PC-3 (cell line): ENCODE measurements around the gene PTTG2. TPM values are rescaled to one million over a fixed set of nuclear protein-coding genes. Genes with fewer than 3 reads are reported as not detected.

Experiments used
- ATAC-seq: fragments of 200-7000 bp; cut with Tn5 transposase; 2 replicates; pipeline ENCODE4 v1.9.1; 2020; ENCODE audit warnings: mild to moderate bottlenecking, moderate library complexity
- BruUV-seq: library from RNA; stranded (reverse); fragments of 400-500 nt; replicated peaks from 2 replicates; lab custom pipeline; 2021; lab: Mats Ljungman, UMichigan
- CTCF ChIA-PET: fragments of 300-600 bp; sonication (Branson Sonifier 250); formaldehyde crosslinking; loops from one replicate; lab custom pipeline; 2022; ENCODE audit warnings: antibody characterized with exemption; lab: Charles Lee
- POLR2A ChIA-PET: fragments of 300-600 bp; sonication (Branson Sonifier 250); formaldehyde crosslinking; loops from one replicate; lab custom pipeline; 2022; ENCODE audit warnings: antibody characterized with exemption; ENCODE audit not compliant: unreplicated experiment; lab: Charles Lee
- DNase-seq: peaks from one replicate; pipeline ENCODE4 v3.0.0-alpha.2; 2015
- H2AFZ ChIP-seq: fragments of 300-600 bp; sonication (generic); 2 replicates; pipeline ENCODE4 v1.6.0; 2016; ENCODE audit warnings: antibody characterized with exemption, low read length
- H3F3A ChIP-seq: fragments of 300-600 bp; sonication (generic); one replicate; pipeline ENCODE4 v1.6.0; 2017; ENCODE audit warnings: antibody characterized with exemption, low read length, control low read depth, mild to moderate bottlenecking; ENCODE audit not compliant: unreplicated experiment
- H3K27ac ChIP-seq: fragments of 300-600 bp; sonication (generic); 2 replicates; pipeline ENCODE4 v1.5.1; 2016; ENCODE audit warnings: mild to moderate bottlenecking, low read length
- H3K27me3 ChIP-seq: fragments of 300-600 bp; sonication (generic); 2 replicates; pipeline ENCODE4 v1.6.1; 2016; ENCODE audit warnings: low read length, mixed read lengths
- H3K36me3 ChIP-seq: fragments of 300-600 bp; sonication (generic); 2 replicates; pipeline ENCODE4 v1.6.1; 2016; ENCODE audit warnings: low read depth, mixed run types, low read length, mixed read lengths
- H3K4me1 ChIP-seq: fragments of 300-600 bp; sonication (generic); 2 replicates; pipeline ENCODE4 v1.5.1; 2016; ENCODE audit warnings: low read length; ENCODE audit not compliant: insufficient read depth
- H3K4me2 ChIP-seq: fragments of 300-600 bp; sonication (generic); 2 replicates; pipeline ENCODE4 v1.6.0; 2016; ENCODE audit warnings: low read length
- H3K4me3 ChIP-seq: fragments of 300-600 bp; sonication (generic); 2 replicates; pipeline ENCODE4 v1.5.1; 2016; ENCODE audit warnings: mild to moderate bottlenecking, low read length, mixed read lengths
- H3K79me2 ChIP-seq: fragments of 300-600 bp; sonication (generic); 2 replicates; pipeline ENCODE4 v1.6.1; 2017; ENCODE audit warnings: low read length, mixed read lengths
- H3K9ac ChIP-seq: fragments of 300-600 bp; sonication (generic); 2 replicates; pipeline ENCODE4 v1.6.0; 2016; ENCODE audit warnings: mild to moderate bottlenecking, low read length
- H3K9me2 ChIP-seq: fragments of 300-600 bp; sonication (generic); replicated peaks from 2 replicates; pipeline ENCODE4 v1.6.1; 2016; ENCODE audit warnings: mixed run types, low read length, mixed read lengths
- H3K9me3 ChIP-seq: fragments of 300-600 bp; sonication (generic); 2 replicates; pipeline ENCODE4 v1.6.1; 2016; ENCODE audit warnings: low read length, mixed read lengths
- H4K20me1 ChIP-seq: fragments of 300-600 bp; sonication (generic); 2 replicates; pipeline ENCODE4 v1.6.1; 2016; ENCODE audit warnings: low read length, mixed read lengths
- CTCF ChIP-seq: fragments of 300-600 bp; sonication (generic); conservative IDR thresholded peaks from 2 replicates; pipeline ENCODE4 v1.5.1; 2017; ENCODE audit warnings: antibody characterized with exemption, low read depth, mild to moderate bottlenecking, low read length
- EZH2 ChIP-seq: fragments of 300-600 bp; sonication (generic); IDR thresholded peaks from one replicate; pipeline ENCODE4 v1.6.1; 2017; ENCODE audit warnings: antibody characterized with exemption, mild to moderate bottlenecking, low read length; ENCODE audit not compliant: unreplicated experiment
- EZH2phosphoT487 ChIP-seq: fragments of 300-600 bp; sonication (generic); IDR thresholded peaks from 2 replicates; pipeline ENCODE4 v1.6.1; 2018; ENCODE audit warnings: mild to moderate bottlenecking, antibody characterized with exemption, low read length, borderline replicate concordance
- intact Hi-C: fragments of 100-400 bp; cut with micrococcal nuclease; formaldehyde crosslinking; loops from 2 replicates; pipeline ENCODE4 v1.9.0; 2023
- total RNA-seq: library from RNA; depleted of rRNA; stranded (reverse); fragments of >200 nt; gene quantifications from 2 replicates; pipeline ENCODE4 v1.2.3, GENCODE V29; 2014

Gene PTTG2
- total RNA-seq, 1 experiment from 2014 or later: not detected

- Histone ChIP-seq H4K20me1 (no peaks in the 10 kb centered on the region), H3F3A (no peaks in the 10 kb centered on the region), H3K9me2 (no peaks in the 10 kb centered on the region), H3K4me2 (no peak overlapping the region), H3K4me1 (0 out of 2 replicates have a peak, but pooled peaks cover 4% of the 10 kb centered on the region), H2AFZ (no peak overlapping the region), H3K27ac (no peak overlapping the region), H3K9me3 (no peaks in the 10 kb centered on the region), H3K79me2 (no peaks in the 10 kb centered on the region), H3K27me3 (no peaks in the 10 kb centered on the region), H3K9ac (no peak overlapping the region), H3K36me3 (no peaks in the 10 kb centered on the region), H3K4me3 (no peak overlapping the region)
- ChIA-PET POLR2A (no interaction called here), CTCF (no interaction called here)
- DNase-seq (no peak), ATAC-seq (no peak)
- no peak for TF ChIP-seq EZH2phosphoT487
- no peak for TF ChIP-seq EZH2
- TF ChIP-seq CTCF: no peak
- no TSS peak for BruUV-seq
- intact Hi-C loops: no loop called here
Observed at GRCh38 chr4:37964734-37965457, 4.7 kb downstream of the PTTG2 start.

DNA sequence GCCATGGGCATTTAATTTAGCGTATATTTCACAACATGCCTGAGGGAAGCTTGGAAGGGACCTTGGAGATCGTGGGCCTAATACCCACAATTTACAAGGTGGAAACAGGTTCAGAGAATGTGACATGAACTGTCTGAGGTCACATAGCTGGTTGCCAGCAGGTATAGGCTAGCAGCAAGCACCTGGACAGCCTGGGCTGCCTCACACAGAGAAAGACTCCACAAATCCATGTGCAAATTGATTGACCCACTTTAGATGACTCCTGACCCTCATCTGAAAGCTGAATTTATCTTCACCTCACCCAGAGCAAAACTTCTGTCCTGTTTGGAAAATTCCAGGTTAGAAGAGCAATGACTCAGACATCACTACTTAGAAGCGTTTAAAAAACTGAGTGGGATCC lies 5.8 kb downstream of the PTTG2 start:
- no peak for ATAC-seq
- intact Hi-C loops: no loop called here
- H3K27me3 ChIP-seq: no peaks in the 10 kb centered on the region
- no peaks in the 10 kb centered on the region for H4K20me1 ChIP-seq
- POLR2A ChIA-PET: no interaction called here
- H3K27ac ChIP-seq: no peak overlapping the region
- no peaks in the 10 kb centered on the region for H3K9me3 ChIP-seq
- H3K9me2 ChIP-seq: no peaks in the 10 kb centered on the region
- H3F3A ChIP-seq: no peaks in the 10 kb centered on the region
- H2AFZ ChIP-seq: no peak overlapping the region
- no peaks in the 10 kb centered on the region for H3K79me2 ChIP-seq
- peaks cover 4% of the 10 kb centered on the region; the same call in 1 of the 2 replicates for H3K4me1 ChIP-seq
- BruUV-seq: no TSS peak
- H3K36me3 ChIP-seq: no peaks in the 10 kb centered on the region
- H3K9ac ChIP-seq: no peak overlapping the region
- no peak overlapping the region for H3K4me2 ChIP-seq
- CTCF ChIA-PET: interaction anchor here (0.5 kb wide), 1 partner anchor 63 kb away, joined by 3 read pairs; no protein-coding TSS in a partner anchor
- H3K4me3 ChIP-seq: no peak overlapping the region
- TF ChIP-seq CTCF: no peak
- no peak for TF ChIP-seq EZH2
- TF ChIP-seq EZH2phosphoT487: no peak
- DNase-seq: no peak

DNA sequence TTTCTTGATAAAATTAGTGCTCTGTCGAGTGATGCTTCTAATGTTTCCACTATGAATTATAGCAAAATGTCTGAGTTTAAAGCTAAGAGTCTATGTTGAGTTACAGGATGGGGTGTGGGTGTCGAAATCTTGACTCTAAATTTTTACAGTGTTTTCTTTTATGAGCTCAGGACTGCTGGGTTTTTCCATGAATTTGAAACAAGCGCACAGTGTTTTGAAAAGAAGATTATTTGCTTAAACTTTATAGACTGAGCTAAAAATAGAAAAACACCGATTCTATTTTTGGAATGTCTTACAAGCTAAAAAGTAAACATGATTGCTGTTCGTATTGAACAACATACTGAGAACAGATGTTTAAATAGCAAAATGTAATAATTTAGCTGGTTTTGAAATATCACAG lies 7.5 kb downstream of the PTTG2 start:
- no TSS peak for BruUV-seq
- intact Hi-C loops: no loop called here
- Histone ChIP-seq H3K27me3 (no peaks in the 10 kb centered on the region), H3K9ac (no peak overlapping the region), H3K9me2 (no peaks in the 10 kb centered on the region), H3K36me3 (no peaks in the 10 kb centered on the region), H2AFZ (no peak overlapping the region), H3K4me3 (no peak overlapping the region), H3K4me1 (peaks cover 4% of the 10 kb centered on the region; the same call in 1 of the 2 replicates), H3F3A (no peaks in the 10 kb centered on the region), H3K9me3 (no peaks in the 10 kb centered on the region), H3K4me2 (peak overlapping the region; percentile 11; the same call in 1 of the 2 replicates), H3K27ac (no peak overlapping the region), H3K79me2 (no peaks in the 10 kb centered on the region), H4K20me1 (no peaks in the 10 kb centered on the region)
- TF ChIP-seq CTCF (no peak), EZH2phosphoT487 (no peak), EZH2 (no peak)
- DNase-seq (peak; percentile 2), ATAC-seq (no peak; the same call in 1 of the 2 replicates)
- CTCF ChIA-PET: interaction anchor here (0.6 kb wide), 1 partner anchor 159 kb away, joined by 3 read pairs; no protein-coding TSS in a partner anchor
- POLR2A ChIA-PET: no interaction called here
